22Rv1 (cell line): ENCODE measurements around the gene COMMD8.

ENCODE experiments used
- ZFX ChIP-seq: fragments of 450-650 bp; IDR thresholded peaks from 2 replicates; pipeline ENCODE4 v1.6.1; 2017; ENCODE audit warnings: antibody characterized with exemption, borderline replicate concordance
- TF ChIP-seq, protein P1 (sequence below): fragments of 450-650 bp; IDR thresholded peaks from 2 replicates; pipeline ENCODE4 v1.5.1; 2017; ENCODE audit warnings: mild to moderate bottlenecking

GRCh38 chr4:47462799-47463234, 685 bp downstream of the COMMD8 start:
- TF ChIP-seq, protein P1, sequence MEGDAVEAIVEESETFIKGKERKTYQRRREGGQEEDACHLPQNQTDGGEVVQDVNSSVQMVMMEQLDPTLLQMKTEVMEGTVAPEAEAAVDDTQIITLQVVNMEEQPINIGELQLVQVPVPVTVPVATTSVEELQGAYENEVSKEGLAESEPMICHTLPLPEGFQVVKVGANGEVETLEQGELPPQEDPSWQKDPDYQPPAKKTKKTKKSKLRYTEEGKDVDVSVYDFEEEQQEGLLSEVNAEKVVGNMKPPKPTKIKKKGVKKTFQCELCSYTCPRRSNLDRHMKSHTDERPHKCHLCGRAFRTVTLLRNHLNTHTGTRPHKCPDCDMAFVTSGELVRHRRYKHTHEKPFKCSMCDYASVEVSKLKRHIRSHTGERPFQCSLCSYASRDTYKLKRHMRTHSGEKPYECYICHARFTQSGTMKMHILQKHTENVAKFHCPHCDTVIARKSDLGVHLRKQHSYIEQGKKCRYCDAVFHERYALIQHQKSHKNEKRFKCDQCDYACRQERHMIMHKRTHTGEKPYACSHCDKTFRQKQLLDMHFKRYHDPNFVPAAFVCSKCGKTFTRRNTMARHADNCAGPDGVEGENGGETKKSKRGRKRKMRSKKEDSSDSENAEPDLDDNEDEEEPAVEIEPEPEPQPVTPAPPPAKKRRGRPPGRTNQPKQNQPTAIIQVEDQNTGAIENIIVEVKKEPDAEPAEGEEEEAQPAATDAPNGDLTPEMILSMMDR, result no peak
- no peak for TF ChIP-seq ZFX
